Osteocyte (in vitro differentiated cells): Measurements from ENCODE around the gene NOC4L. TPM values are rescaled to one million over a fixed set of nuclear protein-coding genes. Genes with fewer than 3 reads are reported as not detected.

Experiments used
- DNase-seq: peaks from one replicate; pipeline ENCODE4 v3.0.0; 2021; ENCODE audit warnings: mixed read lengths; ENCODE audit not compliant: unreplicated experiment; ENCODE audit errors: extremely low spot score
- H3K27ac Mint-ChIP-seq: one replicate; pipeline ENCODE4 v1.8.0; 2021; ENCODE audit warnings: mild to moderate bottlenecking, mixed read lengths; ENCODE audit not compliant: unreplicated experiment
- H3K27me3 Mint-ChIP-seq: one replicate; pipeline ENCODE4 v1.8.0; 2021; ENCODE audit warnings: mixed read lengths; ENCODE audit not compliant: unreplicated experiment
- H3K36me3 Mint-ChIP-seq: one replicate; pipeline ENCODE4 v1.8.0; 2021; ENCODE audit warnings: mixed read lengths; ENCODE audit not compliant: unreplicated experiment
- H3K4me1 Mint-ChIP-seq: one replicate; pipeline ENCODE4 v1.8.0; 2021; ENCODE audit warnings: mixed read lengths; ENCODE audit not compliant: unreplicated experiment
- H3K4me3 Mint-ChIP-seq: one replicate; pipeline ENCODE4 v1.8.0; 2021; ENCODE audit warnings: mild to moderate bottlenecking, moderate library complexity, mixed read lengths; ENCODE audit not compliant: unreplicated experiment
- H3K9me3 Mint-ChIP-seq: one replicate; pipeline ENCODE4 v1.8.0; 2021; ENCODE audit warnings: mixed read lengths; ENCODE audit not compliant: unreplicated experiment
- total RNA-seq: library from RNA; stranded (reverse); gene quantifications from 2 replicates; pipeline ENCODE4 v1.2.1, GENCODE V29; 2021
- TF ChIP-seq, protein P1 (sequence below): fragments of 200-600 bp; sonication (generic); IDR thresholded peaks from 2 replicates; pipeline ENCODE4 v1.5.0; 2021; ENCODE audit warnings: antibody characterized with exemption, mild to moderate bottlenecking, moderate library complexity

NOC4L gene
- total RNA-seq, 1 donor from 2014 or later = 21.4 TPM

DNA sequence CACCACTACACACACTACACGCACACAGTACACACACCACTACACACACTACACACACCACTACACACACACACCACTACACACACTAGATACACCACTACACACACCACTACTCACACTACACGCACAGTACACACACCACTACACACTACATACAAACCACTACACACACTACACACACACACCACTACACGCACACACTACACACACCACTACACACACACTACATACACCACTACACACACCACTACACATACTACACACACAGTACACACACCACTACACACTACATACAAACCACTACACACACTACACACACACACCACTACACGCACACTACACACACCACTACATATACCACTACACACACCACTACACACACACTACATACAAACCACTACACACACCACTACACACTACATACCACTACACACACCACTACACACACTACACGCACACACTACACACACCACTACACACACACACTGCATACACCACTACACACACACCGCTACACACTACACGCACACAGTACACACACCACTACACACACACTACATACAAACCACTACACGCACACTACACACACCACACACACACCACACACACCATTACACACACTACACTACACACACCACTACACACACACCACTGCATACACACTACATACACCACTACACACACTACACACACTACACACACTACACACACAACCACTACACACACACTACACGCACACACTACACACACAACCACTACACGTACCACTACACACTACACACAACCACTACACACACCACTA is 11.7 kb downstream of the NOC4L start:
- no peak for DNase-seq
- Mint-ChIP-seq H3K4me1 (peaks cover 2% of the 10 kb centered on the region), H3K27me3 (no peaks in the 10 kb centered on the region), H3K4me3 (no peak overlapping the region), H3K36me3 (no peaks in the 10 kb centered on the region), H3K27ac (no peak overlapping the region), H3K9me3 (no peaks in the 10 kb centered on the region)
- TF ChIP-seq, protein P1, sequence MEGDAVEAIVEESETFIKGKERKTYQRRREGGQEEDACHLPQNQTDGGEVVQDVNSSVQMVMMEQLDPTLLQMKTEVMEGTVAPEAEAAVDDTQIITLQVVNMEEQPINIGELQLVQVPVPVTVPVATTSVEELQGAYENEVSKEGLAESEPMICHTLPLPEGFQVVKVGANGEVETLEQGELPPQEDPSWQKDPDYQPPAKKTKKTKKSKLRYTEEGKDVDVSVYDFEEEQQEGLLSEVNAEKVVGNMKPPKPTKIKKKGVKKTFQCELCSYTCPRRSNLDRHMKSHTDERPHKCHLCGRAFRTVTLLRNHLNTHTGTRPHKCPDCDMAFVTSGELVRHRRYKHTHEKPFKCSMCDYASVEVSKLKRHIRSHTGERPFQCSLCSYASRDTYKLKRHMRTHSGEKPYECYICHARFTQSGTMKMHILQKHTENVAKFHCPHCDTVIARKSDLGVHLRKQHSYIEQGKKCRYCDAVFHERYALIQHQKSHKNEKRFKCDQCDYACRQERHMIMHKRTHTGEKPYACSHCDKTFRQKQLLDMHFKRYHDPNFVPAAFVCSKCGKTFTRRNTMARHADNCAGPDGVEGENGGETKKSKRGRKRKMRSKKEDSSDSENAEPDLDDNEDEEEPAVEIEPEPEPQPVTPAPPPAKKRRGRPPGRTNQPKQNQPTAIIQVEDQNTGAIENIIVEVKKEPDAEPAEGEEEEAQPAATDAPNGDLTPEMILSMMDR = no peak

DNA sequence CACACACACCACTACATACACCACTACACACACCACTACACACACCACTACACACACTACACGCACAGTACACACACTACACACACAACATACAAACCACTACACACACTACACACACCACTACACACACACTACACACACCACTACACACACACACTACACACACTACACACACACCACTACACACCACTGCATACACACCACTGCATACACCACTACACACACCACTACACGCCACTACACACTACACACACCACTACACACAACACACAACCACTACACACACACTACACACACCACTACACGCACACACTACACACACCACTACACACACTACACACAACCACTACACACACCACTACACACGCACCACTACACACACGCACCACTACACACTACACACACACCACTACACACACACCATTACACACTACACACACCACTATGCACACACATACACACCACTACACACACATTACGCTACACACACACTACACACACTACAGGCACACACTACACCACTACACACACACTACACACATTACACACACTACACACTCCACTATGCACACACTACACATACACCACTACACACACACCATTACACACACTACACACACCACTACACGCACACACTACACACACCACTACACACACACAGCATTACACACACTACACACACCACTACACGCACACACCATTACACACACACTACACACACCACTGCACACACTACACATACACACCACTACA is 12.5 kb downstream of the NOC4L start:
- TF ChIP-seq, protein P1 = no peak
- Mint-ChIP-seq H3K36me3 (no peaks in the 10 kb centered on the region), H3K4me1 (peaks cover 2% of the 10 kb centered on the region), H3K27ac (no peak overlapping the region), H3K4me3 (no peak overlapping the region), H3K27me3 (no peaks in the 10 kb centered on the region), H3K9me3 (no peaks in the 10 kb centered on the region)
- no peak for DNase-seq

DNA sequence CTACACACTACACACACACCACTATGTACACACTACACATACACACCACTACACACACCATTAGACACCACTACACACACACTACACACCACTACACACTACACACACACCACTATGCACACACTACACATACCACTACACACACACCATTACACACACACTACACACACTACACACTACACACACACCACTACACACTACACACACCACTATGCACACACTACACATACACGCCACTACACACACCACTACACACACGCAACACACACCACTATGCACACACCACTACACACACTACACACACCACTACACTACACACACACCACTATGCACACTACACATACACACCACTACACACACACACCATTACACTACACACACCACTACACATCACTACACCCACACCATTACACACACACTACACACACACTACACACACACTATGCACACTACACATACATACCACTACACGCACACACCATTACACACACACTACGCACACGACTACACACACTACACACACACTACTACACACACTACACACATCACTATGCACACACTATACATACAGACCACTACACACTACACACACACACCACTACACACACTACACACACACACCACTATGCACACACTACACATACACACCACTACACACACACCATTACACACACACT is 13.6 kb downstream of the NOC4L start:
- no peak overlapping the region for H3K4me3 Mint-ChIP-seq
- H3K36me3 Mint-ChIP-seq = no peaks in the 10 kb centered on the region
- no peaks in the 10 kb centered on the region for H3K9me3 Mint-ChIP-seq
- no peak for DNase-seq
- H3K27me3 Mint-ChIP-seq = no peaks in the 10 kb centered on the region
- no peak overlapping the region for H3K27ac Mint-ChIP-seq
- TF ChIP-seq, protein P1 = no peak
- peaks cover 5% of the 10 kb centered on the region for H3K4me1 Mint-ChIP-seq

DNA sequence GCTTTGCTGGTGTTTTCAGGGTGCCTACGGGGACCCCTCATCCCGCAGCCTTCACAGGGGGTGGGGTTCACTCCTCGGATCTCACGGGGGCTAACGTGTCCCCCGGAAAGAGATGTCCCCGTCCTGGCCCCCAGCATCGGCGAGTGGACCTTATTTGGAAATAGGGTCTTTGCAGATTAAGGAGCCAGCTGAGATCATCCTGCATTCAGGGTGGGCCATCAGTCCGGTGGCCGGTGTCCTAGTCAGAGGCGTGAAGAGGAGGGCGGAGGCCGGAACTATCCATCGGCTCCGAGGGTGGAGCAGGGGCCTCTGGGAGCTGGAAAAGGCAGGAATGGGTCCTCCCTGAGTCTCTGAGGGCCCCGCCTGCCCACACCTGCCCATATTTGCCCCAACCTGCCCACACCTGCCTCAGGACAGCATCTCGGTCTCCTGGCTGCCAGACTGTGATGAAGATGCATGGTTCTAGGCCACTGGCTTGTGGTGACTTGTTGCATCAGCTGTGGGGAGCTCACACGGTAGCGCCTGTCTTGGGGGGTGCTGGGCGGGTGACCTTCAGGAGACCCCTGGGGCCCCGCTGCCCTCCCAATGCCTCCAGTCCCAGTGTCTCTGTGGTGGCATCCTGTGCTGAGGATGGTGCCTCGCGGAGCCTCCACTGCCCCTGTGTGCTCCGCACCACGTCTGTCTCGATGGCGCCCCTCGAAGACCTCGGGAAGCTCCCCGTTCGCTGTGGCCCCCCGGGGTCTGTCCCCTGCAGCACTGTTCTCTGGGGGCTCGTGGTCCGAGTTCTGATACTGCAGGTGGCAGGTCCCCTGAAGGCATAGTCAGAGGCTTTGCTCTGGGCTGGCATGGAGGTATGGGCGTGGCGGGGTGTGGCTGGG is 14.7 kb downstream of the NOC4L start:
- Mint-ChIP-seq H3K27ac (no peak overlapping the region), H3K36me3 (no peaks in the 10 kb centered on the region), H3K4me3 (no peak overlapping the region), H3K4me1 (peaks cover 8% of the 10 kb centered on the region), H3K9me3 (no peaks in the 10 kb centered on the region), H3K27me3 (no peaks in the 10 kb centered on the region)
- DNase-seq = no peak
- TF ChIP-seq, protein P1 = no peak
